SJCRH30 (cell line): ENCODE measurements around the gene NQO2. TPM values are rescaled to one million over a fixed set of nuclear protein-coding genes. Genes with fewer than 3 reads are reported as not detected.
A peak's percentile ranks its signal among the peaks of the same experiment; 100 is the strongest.
"Not testable (repeated sequence)": the region's sequence is repeated elsewhere in the genome, so short reads cannot be mapped to it uniquely, and the experiment has no call there.

ENCODE experiments used
- DNase-seq, 2 experiments: peaks; one replicate each; pipeline ENCODE4 v3.0.0-alpha.2; 2015 to 2020
- H3K27ac ChIP-seq: fragments of 250-450 bp; sonication (Bioruptor Pico); 2 replicates; pipeline ENCODE4 v1.5.1; 2020; ENCODE audit warnings: mild to moderate bottlenecking, moderate library complexity
- H3K27me3 ChIP-seq: fragments of 250-450 bp; sonication (Bioruptor Pico); 2 replicates; pipeline ENCODE4 v1.5.1; 2020; ENCODE audit warnings: mild to moderate bottlenecking, moderate library complexity
- H3K36me3 ChIP-seq: fragments of 250-450 bp; sonication (Bioruptor Pico); 2 replicates; pipeline ENCODE4 v1.5.1; 2020; ENCODE audit warnings: mild to moderate bottlenecking, moderate library complexity
- H3K4me1 ChIP-seq: fragments of 250-450 bp; sonication (Bioruptor Pico); 2 replicates; pipeline ENCODE4 v1.5.1; 2020; ENCODE audit warnings: mild to moderate bottlenecking, moderate library complexity
- H3K4me3 ChIP-seq: fragments of 250-450 bp; sonication (Bioruptor Pico); 2 replicates; pipeline ENCODE4 v1.5.1; 2020; ENCODE audit warnings: mild to moderate bottlenecking, moderate library complexity
- H3K9me3 ChIP-seq: fragments of 250-450 bp; sonication (Bioruptor Pico); replicated peaks from 2 replicates; pipeline ENCODE4 v1.5.1; 2020; ENCODE audit warnings: mild to moderate bottlenecking, moderate library complexity
- total RNA-seq: library from RNA; depleted of rRNA; stranded (reverse); fragments of >200 nt; shearing (Covaris generic); gene quantifications from 2 replicates; pipeline ENCODE4 v1.2.3, GENCODE V29; 2014

NQO2 gene
- total RNA-seq, 1 experiment from 2014 or later: 15.4 TPM

- not testable (repeated sequence) for H3K4me1 ChIP-seq, H3K36me3 ChIP-seq, H3K27ac ChIP-seq, H3K4me3 ChIP-seq, H3K27me3 ChIP-seq, H3K9me3 ChIP-seq, DNase-seq
These were observed 9.1 kb downstream of the NQO2 start for GRCh38 chr6:3008712-3009265.

GRCh38 chr6:3009930-3010329 is 10.2 kb downstream of the NQO2 start:
- H3K27ac ChIP-seq: no peak overlapping the region
- DNase-seq: no peak
- H3K4me3 ChIP-seq: no peak overlapping the region
- peaks cover 5% of the 10 kb centered on the region; the same call in 1 of the 2 replicates for H3K9me3 ChIP-seq
- no peaks in the 10 kb centered on the region for H3K27me3 ChIP-seq
- peaks cover 9% of the 10 kb centered on the region; the same call in 1 of the 2 replicates for H3K36me3 ChIP-seq
- no peaks in the 10 kb centered on the region for H3K4me1 ChIP-seq

GRCh38 chr6:3011158-3011557 is 11.5 kb downstream of the NQO2 start:
- Histone ChIP-seq H3K4me1 (no peaks in the 10 kb centered on the region), H3K27ac (no peak overlapping the region), H3K4me3 (no peak overlapping the region), H3K9me3 (peaks cover 5% of the 10 kb centered on the region; the same call in 1 of the 2 replicates), H3K36me3 (peaks cover 9% of the 10 kb centered on the region; the same call in 1 of the 2 replicates), H3K27me3 (no peaks in the 10 kb centered on the region)
- DNase-seq: no peak

GRCh38 chr6:3011592-3011991 is 11.9 kb downstream of the NQO2 start:
- Histone ChIP-seq H3K27me3 (no peaks in the 10 kb centered on the region), H3K36me3 (peaks cover 9% of the 10 kb centered on the region; the same call in 1 of the 2 replicates), H3K27ac (no peak overlapping the region), H3K4me1 (no peaks in the 10 kb centered on the region), H3K4me3 (no peak overlapping the region), H3K9me3 (peaks cover 5% of the 10 kb centered on the region; the same call in 1 of the 2 replicates)
- DNase-seq: peak in 1 of 2 experiments; percentile 9

- Histone ChIP-seq H3K9me3 (peaks cover 5% of the 10 kb centered on the region; the same call in 1 of the 2 replicates), H3K4me1 (no peaks in the 10 kb centered on the region), H3K36me3 (peaks cover 9% of the 10 kb centered on the region; the same call in 1 of the 2 replicates), H3K27ac (no peak overlapping the region), H3K27me3 (no peaks in the 10 kb centered on the region), H3K4me3 (no peak overlapping the region)
- no peak for DNase-seq
These were observed 13.8 kb downstream of the NQO2 start for GRCh38 chr6:3013486-3013885.

GRCh38 chr6:3013901-3014674 is 14.4 kb downstream of the NQO2 start:
- H3K27me3 ChIP-seq: no peaks in the 10 kb centered on the region
- peaks cover 5% of the 10 kb centered on the region; the same call in 1 of the 2 replicates for H3K9me3 ChIP-seq
- no peak for DNase-seq
- peaks cover 9% of the 10 kb centered on the region; the same call in 1 of the 2 replicates for H3K36me3 ChIP-seq
- H3K4me1 ChIP-seq: no peaks in the 10 kb centered on the region
- no peak overlapping the region for H3K4me3 ChIP-seq
- no peak overlapping the region for H3K27ac ChIP-seq

- Histone ChIP-seq H3K27ac (no peak overlapping the region), H3K27me3 (no peaks in the 10 kb centered on the region), H3K9me3 (peaks cover 5% of the 10 kb centered on the region; the same call in 1 of the 2 replicates), H3K4me1 (no peaks in the 10 kb centered on the region), H3K4me3 (no peak overlapping the region), H3K36me3 (peaks cover 9% of the 10 kb centered on the region; the same call in 1 of the 2 replicates)
- no peak for DNase-seq
These were observed 15.0 kb downstream of the NQO2 start for GRCh38 chr6:3014675-3015066.

- H3K36me3 ChIP-seq: peaks cover 7% of the 10 kb centered on the region; the same call in 1 of the 2 replicates
- DNase-seq: no peak
These were observed 15.4 kb downstream of the NQO2 start for GRCh38 chr6:3015144-3015543.

GRCh38 chr6:3016473-3017280 is 17.0 kb downstream of the NQO2 start:
- Histone ChIP-seq H3K9me3 (no peaks in the 10 kb centered on the region; the same call in 1 of the 2 replicates), H3K27ac (no peak overlapping the region), H3K4me3 (no peak overlapping the region), H3K4me1 (no peaks in the 10 kb centered on the region), H3K27me3 (no peaks in the 10 kb centered on the region), H3K36me3 (no peaks in the 10 kb centered on the region)
- no peak for DNase-seq

More at GRCh38 chr6:3015144-3015543, 15.4 kb downstream of the NQO2 start:
- H3K27ac ChIP-seq: no peak overlapping the region
- H3K4me3 ChIP-seq: no peak overlapping the region
- H3K27me3 ChIP-seq: no peaks in the 10 kb centered on the region
- H3K4me1 ChIP-seq: no peaks in the 10 kb centered on the region
- H3K9me3 ChIP-seq: peaks cover 5% of the 10 kb centered on the region; the same call in 1 of the 2 replicates

GRCh38 chr6:3017304-3017703 is 17.6 kb downstream of the NQO2 start:
- no peak overlapping the region for H3K27ac ChIP-seq
- H3K36me3 ChIP-seq: no peaks in the 10 kb centered on the region
- H3K4me3 ChIP-seq: no peak overlapping the region
- no peak for DNase-seq
- H3K27me3 ChIP-seq: no peaks in the 10 kb centered on the region
- H3K4me1 ChIP-seq: no peaks in the 10 kb centered on the region
- H3K9me3 ChIP-seq: no peaks in the 10 kb centered on the region

GRCh38 chr6:3019065-3019464 is 19.4 kb downstream of the NQO2 start:
- Histone ChIP-seq H3K9me3 (no peaks in the 10 kb centered on the region), H3K4me1 (no peaks in the 10 kb centered on the region; the same call in 1 of the 2 replicates), H3K27me3 (no peaks in the 10 kb centered on the region), H3K27ac (no peak overlapping the region), H3K36me3 (no peaks in the 10 kb centered on the region), H3K4me3 (no peak overlapping the region)
- no peak for DNase-seq

GRCh38 chr6:3019749-3020320 is 20.1 kb downstream of the NQO2 start:
- no peaks in the 10 kb centered on the region for H3K9me3 ChIP-seq
- H3K36me3 ChIP-seq: no peaks in the 10 kb centered on the region
- no peak overlapping the region for H3K4me3 ChIP-seq
- no peak for DNase-seq
- H3K27me3 ChIP-seq: no peaks in the 10 kb centered on the region
- H3K4me1 ChIP-seq: no peaks in the 10 kb centered on the region; the same call in 1 of the 2 replicates
- no peak overlapping the region for H3K27ac ChIP-seq

- not testable (repeated sequence) for H3K27me3 ChIP-seq, H3K4me1 ChIP-seq, H3K27ac ChIP-seq, H3K36me3 ChIP-seq, H3K4me3 ChIP-seq, H3K9me3 ChIP-seq, DNase-seq
These were observed 21.4 kb downstream of the NQO2 start for GRCh38 chr6:3020976-3021598.
